ENCODE measurements around the gene CDC42BPA. TPM values are rescaled to one million over a fixed set of nuclear protein-coding genes. Genes with fewer than 3 reads are reported as not detected.

CDC42BPA gene
- total RNA-seq, 1 experiment from 2014 or later, result 25.2 TPM

GRCh38 chr1:226962421-226963391 is 355.6 kb downstream of the CDC42BPA start (continued):
- no peak for TF ChIP-seq ZNF671 (CRISPR knock-in tag; IDR thresholded peaks at IDR 0.05)
- no peak for TF ChIP-seq ZSCAN18 (CRISPR knock-in tag; IDR thresholded peaks at IDR 0.05)
- no peak for TF ChIP-seq E2F1 (CRISPR knock-in tag; IDR thresholded peaks at IDR 0.05)

- H3K9me3 Mint-ChIP-seq, result peaks cover 16% of the 10 kb centered on the region
- no peak for ATAC-seq
- POLR2A ChIA-PET, result no interaction called here
- no peak for TF ChIP-seq MYBL2 (CRISPR knock-in tag; IDR thresholded peaks at IDR 0.05)
- no peak for TF ChIP-seq MAX (CRISPR knock-in tag; IDR thresholded peaks at IDR 0.05)
- no peak for TF ChIP-seq SOX15 (CRISPR knock-in tag; IDR thresholded peaks at IDR 0.05)
- TF ChIP-seq FOXP1 (CRISPR knock-in tag; IDR thresholded peaks at IDR 0.05; ENCODE audit: borderline replicate concordance), result no peak
- TF ChIP-seq PREB (CRISPR knock-in tag; IDR thresholded peaks at IDR 0.05; ENCODE audit: borderline replicate concordance), result no peak
- TF ChIP-seq USF2 (CRISPR knock-in tag; IDR thresholded peaks at IDR 0.05), result no peak
- no peak for TF ChIP-seq CBFB (CRISPR knock-in tag; IDR thresholded peaks at IDR 0.05; ENCODE audit: low read depth)
- no peak for TF ChIP-seq ZNF416 (CRISPR knock-in tag; IDR thresholded peaks at IDR 0.05)
- TF ChIP-seq CREM (CRISPR knock-in tag; IDR thresholded peaks at IDR 0.05), result no peak
- TF ChIP-seq ZBTB43 (CRISPR knock-in tag; IDR thresholded peaks at IDR 0.05), result no peak
- no peak for TF ChIP-seq NFATC4 (CRISPR knock-in tag; IDR thresholded peaks at IDR 0.05)
- TF ChIP-seq E2F5 (CRISPR knock-in tag; IDR thresholded peaks at IDR 0.05), result no peak
- TF ChIP-seq PRDM15 (CRISPR knock-in tag; IDR thresholded peaks at IDR 0.05), result no peak
- no peak for TF ChIP-seq AFF4 (CRISPR knock-in tag; IDR thresholded peaks at IDR 0.05; ENCODE audit: borderline replicate concordance)
- no peak for TF ChIP-seq ZBTB21 (CRISPR knock-in tag; IDR thresholded peaks at IDR 0.05; ENCODE audit: borderline replicate concordance)
Observed at GRCh38 chr1:226960944-226961765, 357.1 kb downstream of the CDC42BPA start.

More at GRCh38 chr1:226960944-226961765, 357.1 kb downstream of the CDC42BPA start:
- Mint-ChIP-seq H3K4me1 (no peaks in the 10 kb centered on the region), H3K4me3 (no peak overlapping the region), H3K27ac (no peak overlapping the region), H3K36me3 (peaks cover 21% of the 10 kb centered on the region), H3K27me3 (ENCODE audit: low read depth) (no peaks in the 10 kb centered on the region)
- DNase-seq (ENCODE audit: low spot score), result no peak
- CTCF ChIA-PET, result no interaction called here
